Liver (tissue), 9 donors: ENCODE measurements around the gene PDE3A. TPM values are rescaled to one million over a fixed set of nuclear protein-coding genes. Genes with fewer than 3 reads are reported as not detected.

Experiments
- DNase-seq: peaks from one replicate; pipeline ENCODE4 v3.0.0-alpha.2; 2017; ENCODE audit warnings: low spot score
- H3K27ac ChIP-seq, 2 donors: one replicate each; pipeline ENCODE4 v1.7.0; 2013; ENCODE audit warnings: inconsistent platforms in 2 of 2, low read length in 2 of 2, control low read depth in 1 of 2, low read depth in 1 of 2, mild to moderate bottlenecking in 1 of 2
- H3K27me3 ChIP-seq, 4 donors: one replicate each; pipeline versions ENCODE4 v1.6.1 to v1.7.0; 2013; ENCODE audit warnings: low read length in 3 of 4, inconsistent platforms in 1 of 4, mild to moderate bottlenecking in 1 of 4, moderate library complexity in 1 of 4; ENCODE audit not compliant: control insufficient read depth in 4 of 4, insufficient read depth in 4 of 4
- H3K36me3 ChIP-seq, 4 donors: one replicate each; pipeline versions ENCODE4 v1.6.1 to v1.7.0; 2013; ENCODE audit warnings: low read length in 3 of 4, mild to moderate bottlenecking in 3 of 4, low read depth in 1 of 4, moderate library complexity in 1 of 4; ENCODE audit not compliant: control insufficient read depth in 4 of 4, insufficient read depth in 3 of 4
- H3K4me1 ChIP-seq, 4 donors: one replicate each; pipeline versions ENCODE4 v1.6.1 to v1.7.0; 2013; ENCODE audit warnings: low read length in 3 of 4, mild to moderate bottlenecking in 3 of 4, moderate library complexity in 1 of 4; ENCODE audit not compliant: control insufficient read depth in 4 of 4, insufficient read depth in 4 of 4
- H3K4me3 ChIP-seq, 3 donors: one replicate each; pipeline versions ENCODE4 v1.6.1 to v1.7.0; 2013; ENCODE audit warnings: low read length in 3 of 3, control low read depth in 1 of 3, low read depth in 1 of 3, mild to moderate bottlenecking in 1 of 3
- H3K9ac ChIP-seq, 2 donors: one replicate each; pipeline ENCODE4 v1.7.0; 2013; ENCODE audit warnings: low read length in 2 of 2, mild to moderate bottlenecking in 2 of 2, moderate library complexity in 2 of 2, control low read depth in 1 of 2, low read depth in 1 of 2
- H3K9me3 ChIP-seq, 4 donors: one replicate each; pipeline versions ENCODE4 v1.6.1 to v1.7.0; 2013; ENCODE audit warnings: low read length in 3 of 4; ENCODE audit not compliant: control insufficient read depth in 4 of 4
- EGR1 ChIP-seq, 2 donors: IDR thresholded peaks; 2 replicates each; pipeline ENCODE4 v1.6.1; 2016 to 2018; ENCODE audit warnings: antibody characterized with exemption in 2 of 2, low read depth in 2 of 2
- FOXA1 ChIP-seq: IDR thresholded peaks from 2 replicates; pipeline ENCODE4 v1.6.1; 2016; ENCODE audit warnings: antibody characterized with exemption
- FOXA2 ChIP-seq: IDR thresholded peaks from 2 replicates; pipeline ENCODE4 v1.6.1; 2016; ENCODE audit warnings: antibody characterized with exemption
- GABPA ChIP-seq, 2 donors: IDR thresholded peaks in 1 of 2; conservative IDR thresholded peaks in 1 of 2; 2 replicates each; pipeline ENCODE4 v1.6.1; 2016; ENCODE audit warnings: antibody characterized with exemption in 2 of 2, mild to moderate bottlenecking in 1 of 2, moderate library complexity in 1 of 2
- HNF4A ChIP-seq, 2 donors: conservative IDR thresholded peaks; 2 replicates each; pipeline ENCODE4 v1.6.1; 2016; ENCODE audit warnings: antibody characterized with exemption in 2 of 2, mild to moderate bottlenecking in 2 of 2
- HNF4G ChIP-seq: IDR thresholded peaks from 2 replicates; pipeline ENCODE4 v1.6.1; 2016; ENCODE audit warnings: antibody characterized with exemption
- JUND ChIP-seq, 2 donors: IDR thresholded peaks; 2 replicates each; pipeline ENCODE4 v1.6.1; 2016; ENCODE audit warnings: antibody characterized with exemption in 2 of 2
- NR2F2 ChIP-seq: IDR thresholded peaks from 2 replicates; pipeline ENCODE4 v1.6.1; 2016; ENCODE audit warnings: antibody characterized with exemption
- RAD21 ChIP-seq, 2 donors: IDR thresholded peaks; 2 replicates each; pipeline ENCODE4 v1.6.1; 2016; ENCODE audit warnings: antibody characterized with exemption in 2 of 2, mild to moderate bottlenecking in 2 of 2
- RXRA ChIP-seq, 2 donors: IDR thresholded peaks; 2 replicates each; pipeline ENCODE4 v1.6.1; 2017 to 2018; ENCODE audit warnings: antibody characterized with exemption in 2 of 2, mild to moderate bottlenecking in 1 of 2
- SP1 ChIP-seq: IDR thresholded peaks from 2 replicates; pipeline ENCODE4 v1.6.1; 2018; ENCODE audit warnings: antibody characterized with exemption, mild to moderate bottlenecking
- TAF1 ChIP-seq: conservative IDR thresholded peaks from 2 replicates; pipeline ENCODE4 v1.6.1; 2016; ENCODE audit warnings: antibody characterized with exemption, mild to moderate bottlenecking
- YY1 ChIP-seq: IDR thresholded peaks from 2 replicates; pipeline ENCODE4 v1.6.1; 2016; ENCODE audit warnings: antibody characterized with exemption, mild to moderate bottlenecking
- WGBS: extraction: QIAGEN DNeasy Blood & Tissue Kit; methylation state at CpG from one replicate; pipeline ENCODE4 v1.1.7; 2013; 5-methylcytosine and 5-hydroxymethylcytosine counted together
- polyA plus RNA-seq, 2 donors: library from polyadenylated mRNA; stranded (reverse) in 1 of 2; unstranded in 1 of 2; fragments of 200-250 nt in 1 of 2; fragments of >200 nt in 1 of 2; fragmentation: Nextera tagmentation in 1 of 2; extraction: Ambion mirVana in 1 of 2; gene quantifications; one replicate each; pipeline versions ENCODE4 v1.2.1 to v1.2.3, GENCODE V29; 2013 to 2015
- total RNA-seq, 2 donors: library from RNA; depleted of rRNA; stranded (reverse); fragments of >200 nt; gene quantifications; one replicate each; pipeline ENCODE4 v1.2.3, GENCODE V29; 2014
- TF ChIP-seq, protein P1 (sequence below): IDR thresholded peaks from 2 replicates; pipeline ENCODE4 v1.6.1; 2016; ENCODE audit warnings: antibody characterized with exemption
- TF ChIP-seq, protein P2 (sequence below): IDR thresholded peaks from 2 replicates; pipeline ENCODE4 v1.6.1; 2016; ENCODE audit warnings: antibody characterized with exemption, mild to moderate bottlenecking
- TF ChIP-seq, protein P3 (sequence below): fragments of 150-350 bp; IDR thresholded peaks from 2 replicates; pipeline ENCODE4 v1.5.1; 2017; ENCODE audit warnings: improper control_type of control experiment, low read depth, low read length; ENCODE audit not compliant: missing input control
- TF ChIP-seq, protein P4 (sequence below): IDR thresholded peaks from 2 replicates; pipeline ENCODE4 v1.6.1; 2016; ENCODE audit warnings: antibody characterized with exemption
- TF ChIP-seq, protein P5 (sequence below): IDR thresholded peaks from 2 replicates; pipeline ENCODE4 v1.6.1; 2016; ENCODE audit warnings: antibody characterized with exemption
- donor health status: healthy.
- donor health status: healthy.
- donor health status: healthy.
- donor health status: healthy.
- donor health status: healthy.

Gene PDE3A
- total and polyA plus RNA-seq, 4 donors, result 0.50 to 3.8 (median 2.2) TPM

DNA sequence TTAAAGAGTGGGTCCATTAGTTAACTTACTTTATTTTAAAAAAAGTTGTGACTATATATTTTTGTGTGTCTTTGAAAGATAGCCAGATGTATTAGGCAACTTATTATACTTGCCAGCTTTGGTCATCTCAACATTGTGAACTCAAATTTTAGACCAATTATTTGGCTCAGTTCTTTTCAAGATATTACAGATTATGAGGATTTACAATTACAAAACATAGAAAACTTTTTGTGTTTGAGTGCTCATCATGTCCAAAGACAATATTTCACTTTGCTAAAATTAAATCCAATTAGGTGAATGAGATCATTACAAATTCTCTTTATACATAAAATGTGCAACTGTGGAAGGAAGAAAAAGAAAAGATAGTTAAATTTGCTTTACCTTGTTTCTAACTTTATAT lies 18.3 kb upstream of the PDE3A start:
- Histone ChIP-seq H3K9me3 (no peaks in the 10 kb centered on the region), H3K4me3 (no peak overlapping the region), H3K4me1 (no peaks in the 10 kb centered on the region), H3K36me3 (no peaks in the 10 kb centered on the region), H3K27me3 (no peaks in the 10 kb centered on the region), H3K27ac (no peak overlapping the region), H3K9ac (no peak overlapping the region)
- DNase-seq, result no peak
- TF ChIP-seq GABPA (IDR thresholded peaks at IDR 0.05 in 1 of 2, conservative IDR thresholded peaks at IDR 0.05 in 1 of 2) (no peak), EGR1 (IDR thresholded peaks at IDR 0.05; ENCODE audit: low read depth in 2 of 2) (no peak)
- TF ChIP-seq, protein P1, sequence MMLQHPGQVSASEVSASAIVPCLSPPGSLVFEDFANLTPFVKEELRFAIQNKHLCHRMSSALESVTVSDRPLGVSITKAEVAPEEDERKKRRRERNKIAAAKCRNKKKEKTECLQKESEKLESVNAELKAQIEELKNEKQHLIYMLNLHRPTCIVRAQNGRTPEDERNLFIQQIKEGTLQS, result no peak
- TF ChIP-seq, protein P2, sequence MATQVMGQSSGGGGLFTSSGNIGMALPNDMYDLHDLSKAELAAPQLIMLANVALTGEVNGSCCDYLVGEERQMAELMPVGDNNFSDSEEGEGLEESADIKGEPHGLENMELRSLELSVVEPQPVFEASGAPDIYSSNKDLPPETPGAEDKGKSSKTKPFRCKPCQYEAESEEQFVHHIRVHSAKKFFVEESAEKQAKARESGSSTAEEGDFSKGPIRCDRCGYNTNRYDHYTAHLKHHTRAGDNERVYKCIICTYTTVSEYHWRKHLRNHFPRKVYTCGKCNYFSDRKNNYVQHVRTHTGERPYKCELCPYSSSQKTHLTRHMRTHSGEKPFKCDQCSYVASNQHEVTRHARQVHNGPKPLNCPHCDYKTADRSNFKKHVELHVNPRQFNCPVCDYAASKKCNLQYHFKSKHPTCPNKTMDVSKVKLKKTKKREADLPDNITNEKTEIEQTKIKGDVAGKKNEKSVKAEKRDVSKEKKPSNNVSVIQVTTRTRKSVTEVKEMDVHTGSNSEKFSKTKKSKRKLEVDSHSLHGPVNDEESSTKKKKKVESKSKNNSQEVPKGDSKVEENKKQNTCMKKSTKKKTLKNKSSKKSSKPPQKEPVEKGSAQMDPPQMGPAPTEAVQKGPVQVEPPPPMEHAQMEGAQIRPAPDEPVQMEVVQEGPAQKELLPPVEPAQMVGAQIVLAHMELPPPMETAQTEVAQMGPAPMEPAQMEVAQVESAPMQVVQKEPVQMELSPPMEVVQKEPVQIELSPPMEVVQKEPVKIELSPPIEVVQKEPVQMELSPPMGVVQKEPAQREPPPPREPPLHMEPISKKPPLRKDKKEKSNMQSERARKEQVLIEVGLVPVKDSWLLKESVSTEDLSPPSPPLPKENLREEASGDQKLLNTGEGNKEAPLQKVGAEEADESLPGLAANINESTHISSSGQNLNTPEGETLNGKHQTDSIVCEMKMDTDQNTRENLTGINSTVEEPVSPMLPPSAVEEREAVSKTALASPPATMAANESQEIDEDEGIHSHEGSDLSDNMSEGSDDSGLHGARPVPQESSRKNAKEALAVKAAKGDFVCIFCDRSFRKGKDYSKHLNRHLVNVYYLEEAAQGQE, result no peak

DNA sequence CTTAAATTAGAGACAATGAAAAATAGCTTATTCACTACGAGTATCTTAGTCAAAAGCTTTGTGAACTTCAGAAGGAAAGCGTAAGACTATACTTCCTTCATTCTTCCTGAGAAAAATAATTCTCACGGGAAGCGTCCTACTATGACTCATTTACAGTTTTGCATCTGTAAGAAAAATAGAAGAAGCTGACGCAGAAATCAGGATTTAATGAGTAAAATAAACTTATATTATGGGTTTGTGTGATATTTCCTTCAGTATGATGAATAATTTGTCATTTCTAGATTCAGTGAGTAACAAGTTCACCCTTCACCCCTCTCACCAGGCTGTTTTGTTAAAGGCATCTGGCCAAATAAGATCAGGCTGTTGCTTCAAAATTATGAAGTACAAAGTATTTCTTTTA lies 17.8 kb upstream of the PDE3A start:
- TF ChIP-seq, protein P3, sequence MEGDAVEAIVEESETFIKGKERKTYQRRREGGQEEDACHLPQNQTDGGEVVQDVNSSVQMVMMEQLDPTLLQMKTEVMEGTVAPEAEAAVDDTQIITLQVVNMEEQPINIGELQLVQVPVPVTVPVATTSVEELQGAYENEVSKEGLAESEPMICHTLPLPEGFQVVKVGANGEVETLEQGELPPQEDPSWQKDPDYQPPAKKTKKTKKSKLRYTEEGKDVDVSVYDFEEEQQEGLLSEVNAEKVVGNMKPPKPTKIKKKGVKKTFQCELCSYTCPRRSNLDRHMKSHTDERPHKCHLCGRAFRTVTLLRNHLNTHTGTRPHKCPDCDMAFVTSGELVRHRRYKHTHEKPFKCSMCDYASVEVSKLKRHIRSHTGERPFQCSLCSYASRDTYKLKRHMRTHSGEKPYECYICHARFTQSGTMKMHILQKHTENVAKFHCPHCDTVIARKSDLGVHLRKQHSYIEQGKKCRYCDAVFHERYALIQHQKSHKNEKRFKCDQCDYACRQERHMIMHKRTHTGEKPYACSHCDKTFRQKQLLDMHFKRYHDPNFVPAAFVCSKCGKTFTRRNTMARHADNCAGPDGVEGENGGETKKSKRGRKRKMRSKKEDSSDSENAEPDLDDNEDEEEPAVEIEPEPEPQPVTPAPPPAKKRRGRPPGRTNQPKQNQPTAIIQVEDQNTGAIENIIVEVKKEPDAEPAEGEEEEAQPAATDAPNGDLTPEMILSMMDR, result no peak
- TF ChIP-seq TAF1 (no peak), FOXA1 (no peak), HNF4G (no peak), EGR1 (IDR thresholded peaks at IDR 0.05; ENCODE audit: low read depth in 2 of 2) (no peak), HNF4A (conservative IDR thresholded peaks at IDR 0.05) (no peak), YY1 (no peak), GABPA (IDR thresholded peaks at IDR 0.05 in 1 of 2, conservative IDR thresholded peaks at IDR 0.05 in 1 of 2) (no peak), SP1 (no peak), FOXA2 (no peak), JUND (IDR thresholded peaks at IDR 0.05) (no peak), NR2F2 (no peak), RXRA (IDR thresholded peaks at IDR 0.05) (no peak), RAD21 (IDR thresholded peaks at IDR 0.05) (no peak)
- TF ChIP-seq, protein P4, sequence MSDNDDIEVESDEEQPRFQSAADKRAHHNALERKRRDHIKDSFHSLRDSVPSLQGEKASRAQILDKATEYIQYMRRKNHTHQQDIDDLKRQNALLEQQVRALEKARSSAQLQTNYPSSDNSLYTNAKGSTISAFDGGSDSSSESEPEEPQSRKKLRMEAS, result no peak
- TF ChIP-seq, protein P1, result no peak
- TF ChIP-seq, protein P5, sequence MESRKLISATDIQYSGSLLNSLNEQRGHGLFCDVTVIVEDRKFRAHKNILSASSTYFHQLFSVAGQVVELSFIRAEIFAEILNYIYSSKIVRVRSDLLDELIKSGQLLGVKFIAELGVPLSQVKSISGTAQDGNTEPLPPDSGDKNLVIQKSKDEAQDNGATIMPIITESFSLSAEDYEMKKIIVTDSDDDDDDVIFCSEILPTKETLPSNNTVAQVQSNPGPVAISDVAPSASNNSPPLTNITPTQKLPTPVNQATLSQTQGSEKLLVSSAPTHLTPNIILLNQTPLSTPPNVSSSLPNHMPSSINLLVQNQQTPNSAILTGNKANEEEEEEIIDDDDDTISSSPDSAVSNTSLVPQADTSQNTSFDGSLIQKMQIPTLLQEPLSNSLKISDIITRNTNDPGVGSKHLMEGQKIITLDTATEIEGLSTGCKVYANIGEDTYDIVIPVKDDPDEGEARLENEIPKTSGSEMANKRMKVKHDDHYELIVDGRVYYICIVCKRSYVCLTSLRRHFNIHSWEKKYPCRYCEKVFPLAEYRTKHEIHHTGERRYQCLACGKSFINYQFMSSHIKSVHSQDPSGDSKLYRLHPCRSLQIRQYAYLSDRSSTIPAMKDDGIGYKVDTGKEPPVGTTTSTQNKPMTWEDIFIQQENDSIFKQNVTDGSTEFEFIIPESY, result no peak
- TF ChIP-seq, protein P2, result no peak
- Histone ChIP-seq H3K27ac (no peak overlapping the region), H3K27me3 (no peaks in the 10 kb centered on the region), H3K9me3 (no peaks in the 10 kb centered on the region), H3K36me3 (no peaks in the 10 kb centered on the region), H3K9ac (no peak overlapping the region), H3K4me1 (no peaks in the 10 kb centered on the region), H3K4me3 (no peak overlapping the region)
- WGBS, result 74% methylated on average over 5 of the region's 5 CpGs
- DNase-seq, result no peak
